Measurements from ENCODE around the gene DMD.

DNA sequence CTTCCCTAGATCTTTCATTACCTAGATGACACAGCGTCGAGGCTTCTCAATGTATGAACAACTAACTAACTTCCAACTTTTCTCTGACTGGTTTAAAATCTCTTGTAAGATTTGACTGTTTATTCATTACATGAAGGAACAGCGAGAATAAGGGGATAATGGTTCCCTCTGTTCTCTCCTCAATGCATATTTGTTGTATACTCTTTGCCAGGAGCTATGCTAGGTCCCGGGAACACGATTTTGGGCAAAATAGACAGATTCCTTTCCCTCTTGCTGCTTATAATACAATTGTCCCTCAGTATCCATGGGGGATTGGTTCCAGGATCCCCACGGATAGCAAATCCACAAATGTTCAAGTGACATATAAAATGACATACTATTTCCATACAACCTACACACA lies 1020.0 kb downstream of the DMD start:
- TF ChIP-seq, protein P1, sequence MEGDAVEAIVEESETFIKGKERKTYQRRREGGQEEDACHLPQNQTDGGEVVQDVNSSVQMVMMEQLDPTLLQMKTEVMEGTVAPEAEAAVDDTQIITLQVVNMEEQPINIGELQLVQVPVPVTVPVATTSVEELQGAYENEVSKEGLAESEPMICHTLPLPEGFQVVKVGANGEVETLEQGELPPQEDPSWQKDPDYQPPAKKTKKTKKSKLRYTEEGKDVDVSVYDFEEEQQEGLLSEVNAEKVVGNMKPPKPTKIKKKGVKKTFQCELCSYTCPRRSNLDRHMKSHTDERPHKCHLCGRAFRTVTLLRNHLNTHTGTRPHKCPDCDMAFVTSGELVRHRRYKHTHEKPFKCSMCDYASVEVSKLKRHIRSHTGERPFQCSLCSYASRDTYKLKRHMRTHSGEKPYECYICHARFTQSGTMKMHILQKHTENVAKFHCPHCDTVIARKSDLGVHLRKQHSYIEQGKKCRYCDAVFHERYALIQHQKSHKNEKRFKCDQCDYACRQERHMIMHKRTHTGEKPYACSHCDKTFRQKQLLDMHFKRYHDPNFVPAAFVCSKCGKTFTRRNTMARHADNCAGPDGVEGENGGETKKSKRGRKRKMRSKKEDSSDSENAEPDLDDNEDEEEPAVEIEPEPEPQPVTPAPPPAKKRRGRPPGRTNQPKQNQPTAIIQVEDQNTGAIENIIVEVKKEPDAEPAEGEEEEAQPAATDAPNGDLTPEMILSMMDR (IDR thresholded peaks at IDR 0.05; ENCODE audit: poor library complexity, severe bottlenecking) = no peak
- TF ChIP-seq MXI1 (conservative IDR thresholded peaks at IDR 0.05; ENCODE audit: poor library complexity, severe bottlenecking) = no peak
- TF ChIP-seq EZH2 (IDR thresholded peaks at IDR 0.05; ENCODE audit: borderline replicate concordance, insufficient read depth, low read length, poor library complexity, severe bottlenecking) = no peak
- TF ChIP-seq, protein P2, sequence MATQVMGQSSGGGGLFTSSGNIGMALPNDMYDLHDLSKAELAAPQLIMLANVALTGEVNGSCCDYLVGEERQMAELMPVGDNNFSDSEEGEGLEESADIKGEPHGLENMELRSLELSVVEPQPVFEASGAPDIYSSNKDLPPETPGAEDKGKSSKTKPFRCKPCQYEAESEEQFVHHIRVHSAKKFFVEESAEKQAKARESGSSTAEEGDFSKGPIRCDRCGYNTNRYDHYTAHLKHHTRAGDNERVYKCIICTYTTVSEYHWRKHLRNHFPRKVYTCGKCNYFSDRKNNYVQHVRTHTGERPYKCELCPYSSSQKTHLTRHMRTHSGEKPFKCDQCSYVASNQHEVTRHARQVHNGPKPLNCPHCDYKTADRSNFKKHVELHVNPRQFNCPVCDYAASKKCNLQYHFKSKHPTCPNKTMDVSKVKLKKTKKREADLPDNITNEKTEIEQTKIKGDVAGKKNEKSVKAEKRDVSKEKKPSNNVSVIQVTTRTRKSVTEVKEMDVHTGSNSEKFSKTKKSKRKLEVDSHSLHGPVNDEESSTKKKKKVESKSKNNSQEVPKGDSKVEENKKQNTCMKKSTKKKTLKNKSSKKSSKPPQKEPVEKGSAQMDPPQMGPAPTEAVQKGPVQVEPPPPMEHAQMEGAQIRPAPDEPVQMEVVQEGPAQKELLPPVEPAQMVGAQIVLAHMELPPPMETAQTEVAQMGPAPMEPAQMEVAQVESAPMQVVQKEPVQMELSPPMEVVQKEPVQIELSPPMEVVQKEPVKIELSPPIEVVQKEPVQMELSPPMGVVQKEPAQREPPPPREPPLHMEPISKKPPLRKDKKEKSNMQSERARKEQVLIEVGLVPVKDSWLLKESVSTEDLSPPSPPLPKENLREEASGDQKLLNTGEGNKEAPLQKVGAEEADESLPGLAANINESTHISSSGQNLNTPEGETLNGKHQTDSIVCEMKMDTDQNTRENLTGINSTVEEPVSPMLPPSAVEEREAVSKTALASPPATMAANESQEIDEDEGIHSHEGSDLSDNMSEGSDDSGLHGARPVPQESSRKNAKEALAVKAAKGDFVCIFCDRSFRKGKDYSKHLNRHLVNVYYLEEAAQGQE (IDR thresholded peaks at IDR 0.05; ENCODE audit: borderline replicate concordance) = no peak
- no peak for TF ChIP-seq POLR2AphosphoS5 (IDR thresholded peaks at IDR 0.05)
- TF ChIP-seq EP300 (conservative IDR thresholded peaks at IDR 0.05; ENCODE audit: poor library complexity, severe bottlenecking) = no peak
- TF ChIP-seq TAF1 (IDR thresholded peaks at IDR 0.05; ENCODE audit: low read depth) = no peak
- TF ChIP-seq RAD21 (conservative IDR thresholded peaks at IDR 0.05) = no peak
- TF ChIP-seq SMC3 (conservative IDR thresholded peaks at IDR 0.05; ENCODE audit: poor library complexity) = no peak
